Neural cell (in vitro differentiated cells): ENCODE measurements around the gene TSPYL6. TPM values are rescaled to one million over a fixed set of nuclear protein-coding genes. Genes with fewer than 3 reads are reported as not detected.

ENCODE experiments used
- H2AFZ ChIP-seq: fragments of 200-600, 300-800 bp; sonication (generic), shearing (Covaris generic); 2 replicates; pipeline ENCODE4 v1.6.0; 2014; ENCODE audit warnings: low read depth, mild to moderate bottlenecking, antibody characterized with exemption, low read length, moderate library complexity
- H3F3A ChIP-seq: fragments of 200-600 bp; shearing (Covaris generic); 2 replicates; pipeline ENCODE4 v1.6.1; 2016; ENCODE audit warnings: mild to moderate bottlenecking, moderate library complexity, mixed read lengths, antibody characterized with exemption, low read length; ENCODE audit not compliant: insufficient read depth, poor library complexity, severe bottlenecking
- H3K27ac ChIP-seq: fragments of 200-600, 300-800 bp; sonication (generic), shearing (Covaris generic); 2 replicates; pipeline ENCODE4 v1.5.1; 2014; ENCODE audit warnings: mild to moderate bottlenecking, low read length, moderate library complexity
- H3K27me3 ChIP-seq: fragments of 300-800, 200-600 bp; sonication (generic), shearing (Covaris generic); 2 replicates; pipeline ENCODE4 v1.6.0; 2014; ENCODE audit warnings: mild to moderate bottlenecking, low read depth, low read length, moderate library complexity; ENCODE audit not compliant: insufficient read depth
- H3K36me3 ChIP-seq: fragments of 300-800, 200-600 bp; sonication (generic), shearing (Covaris generic); 2 replicates; pipeline ENCODE4 v1.5.1; 2014; ENCODE audit warnings: mild to moderate bottlenecking, antibody characterized with exemption, low read length, moderate library complexity; ENCODE audit not compliant: insufficient read depth
- H3K4me2 ChIP-seq: fragments of 300-800, 200-600 bp; sonication (generic), shearing (Covaris generic); 2 replicates; pipeline ENCODE4 v1.6.0; 2014; ENCODE audit warnings: mild to moderate bottlenecking, low read length
- H3K4me3 ChIP-seq: fragments of 300-800, 200-600 bp; sonication (generic), shearing (Covaris generic); 2 replicates; pipeline ENCODE4 v1.5.1; 2014; ENCODE audit warnings: mild to moderate bottlenecking, low read length, moderate library complexity
- H3K79me2 ChIP-seq: fragments of 200-600 bp; shearing (Covaris generic); replicated peaks from 2 replicates; pipeline ENCODE4 v1.6.0; 2014; ENCODE audit warnings: mild to moderate bottlenecking, low read length, moderate library complexity; ENCODE audit not compliant: insufficient read depth
- H3K9ac ChIP-seq: fragments of 300-800, 200-600 bp; sonication (generic), shearing (Covaris generic); 2 replicates; pipeline ENCODE4 v1.6.1; 2016; ENCODE audit warnings: mild to moderate bottlenecking, low read length, mixed read lengths
- H3K9me2 ChIP-seq: fragments of 200-600 bp; shearing (Covaris generic); 2 replicates; pipeline ENCODE4 v1.6.1; 2016; ENCODE audit warnings: mild to moderate bottlenecking, low read length, mixed read lengths; ENCODE audit not compliant: insufficient read depth
- H3K9me3 ChIP-seq: fragments of 200-600, 300-800 bp; sonication (generic), shearing (Covaris generic); 2 replicates; pipeline ENCODE4 v1.6.1; 2016; ENCODE audit warnings: mild to moderate bottlenecking, mixed run types, low read length, moderate library complexity, mixed read lengths
- H4K20me1 ChIP-seq: fragments of 200-600 bp; shearing (Covaris generic); 2 replicates; pipeline ENCODE4 v1.6.1; 2016; ENCODE audit warnings: mild to moderate bottlenecking, mixed run types; ENCODE audit not compliant: insufficient read depth
- EP300 ChIP-seq: fragments of 450-650 bp; conservative IDR thresholded peaks from 2 replicates; pipeline ENCODE4 v1.6.1; 2014; ENCODE audit warnings: antibody characterized with exemption, mild to moderate bottlenecking, moderate library complexity; ENCODE audit not compliant: poor library complexity, severe bottlenecking
- EZH2 ChIP-seq: fragments of 200-600, 300-800 bp; shearing (Covaris generic), sonication (generic); IDR thresholded peaks from 2 replicates; pipeline ENCODE4 v1.6.1; 2014; ENCODE audit warnings: antibody characterized with exemption, low read length, borderline replicate concordance, mild to moderate bottlenecking; ENCODE audit not compliant: insufficient read depth, poor library complexity, severe bottlenecking
- MXI1 ChIP-seq: fragments of 450-650 bp; conservative IDR thresholded peaks from 2 replicates; pipeline ENCODE4 v1.6.1; 2014; ENCODE audit warnings: antibody characterized with exemption, mild to moderate bottlenecking; ENCODE audit not compliant: poor library complexity, severe bottlenecking
- POLR2AphosphoS5 ChIP-seq: IDR thresholded peaks from 2 replicates; pipeline ENCODE4 v1.6.1; 2012
- RAD21 ChIP-seq: fragments of 450-650 bp; conservative IDR thresholded peaks from 2 replicates; pipeline ENCODE4 v1.6.1; 2014; ENCODE audit warnings: antibody characterized with exemption, mild to moderate bottlenecking, moderate library complexity
- SMC3 ChIP-seq: fragments of 450-650 bp; conservative IDR thresholded peaks from 2 replicates; pipeline ENCODE4 v1.6.1; 2014; ENCODE audit warnings: antibody characterized with exemption, mild to moderate bottlenecking, moderate library complexity; ENCODE audit not compliant: poor library complexity
- TAF1 ChIP-seq: IDR thresholded peaks from 2 replicates; pipeline ENCODE4 v1.6.1; 2012; ENCODE audit warnings: low read depth
- polyA plus RNA-seq: library from polyadenylated mRNA; depleted of rRNA; stranded (reverse); fragments of >200 nt; gene quantifications from 2 replicates; pipeline ENCODE4 v1.2.3, GENCODE V29; 2014
- TF ChIP-seq, protein P1 (sequence below): fragments of 450-650 bp; IDR thresholded peaks from 2 replicates; pipeline ENCODE4 v1.5.1; 2014; ENCODE audit warnings: antibody characterized with exemption, mild to moderate bottlenecking, moderate library complexity; ENCODE audit not compliant: poor library complexity, severe bottlenecking
- TF ChIP-seq, protein P2 (sequence below): IDR thresholded peaks from 2 replicates; pipeline ENCODE4 v1.6.1; 2012; ENCODE audit warnings: borderline replicate concordance

Gene TSPYL6
- polyA plus RNA-seq, 1 donor from 2014 or later, result not detected

DNA sequence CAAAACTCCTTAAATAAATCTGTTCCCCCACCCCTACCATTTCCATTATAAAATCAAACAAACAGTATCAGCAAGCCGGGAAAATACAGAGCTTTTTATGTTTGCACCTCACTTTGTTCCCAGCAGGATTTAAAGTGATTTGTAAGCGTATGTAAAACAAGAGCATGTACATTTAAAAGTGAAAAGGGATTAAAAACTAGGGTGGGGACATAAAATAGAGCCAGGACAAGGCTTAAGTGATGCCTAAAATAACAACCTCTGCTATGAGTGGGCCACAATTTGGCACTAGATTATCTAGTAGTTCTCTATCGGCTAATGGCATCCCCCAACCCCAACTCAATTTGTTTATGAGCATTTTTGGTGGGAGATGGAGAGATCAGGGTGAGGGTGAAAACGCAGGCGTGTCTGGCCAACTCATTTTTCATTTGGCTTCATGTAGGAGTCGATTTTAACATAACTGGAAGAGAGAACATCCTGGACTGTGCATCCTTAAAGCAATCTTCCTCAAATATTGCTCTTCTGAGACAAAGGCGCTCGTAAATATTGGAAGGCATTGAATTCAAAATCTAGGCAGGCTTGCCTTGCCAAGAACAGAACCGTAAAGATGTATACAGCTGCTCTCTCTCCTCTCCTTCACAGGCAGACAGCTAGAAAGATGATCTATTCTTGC lies 34.5 kb upstream of the TSPYL6 start:
- Histone ChIP-seq H2AFZ (no peak overlapping the region), H3K4me3 (no peak overlapping the region), H3K9me2 (no peaks in the 10 kb centered on the region), H3K36me3 (no peaks in the 10 kb centered on the region), H3F3A (no peaks in the 10 kb centered on the region), H3K4me2 (no peak overlapping the region), H3K9me3 (no peaks in the 10 kb centered on the region), H3K79me2 (no peaks in the 10 kb centered on the region), H3K9ac (no peak overlapping the region), H3K27me3 (no peaks in the 10 kb centered on the region), H3K27ac (no peak overlapping the region), H4K20me1 (no peaks in the 10 kb centered on the region)
- no peak for TF ChIP-seq TAF1

DNA sequence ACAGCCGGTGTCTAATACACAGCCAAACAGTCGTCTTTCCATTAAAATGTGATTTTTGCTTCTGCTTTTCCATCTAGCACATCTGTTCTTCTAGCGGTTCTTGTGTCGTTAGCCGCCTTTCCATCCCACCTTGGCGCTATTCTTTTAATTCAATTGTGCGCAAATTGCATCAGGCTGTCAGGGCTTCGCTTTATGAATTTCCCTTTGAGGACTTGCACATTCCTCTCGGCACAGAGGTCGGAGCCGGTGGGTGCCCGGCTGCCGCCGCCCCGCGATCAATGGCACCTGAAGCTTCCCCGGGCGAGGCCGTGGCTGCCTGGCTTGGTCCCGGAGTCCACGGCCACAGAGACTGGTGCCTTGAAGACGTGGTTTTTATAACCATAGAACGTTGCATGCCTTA lies 33.9 kb upstream of the TSPYL6 start:
- no peaks in the 10 kb centered on the region for H3K9me2 ChIP-seq
- no peaks in the 10 kb centered on the region for H3K27me3 ChIP-seq
- TF ChIP-seq RAD21 (no peak), SMC3 (no peak), TAF1 (no peak), EZH2 (no peak), MXI1 (no peak), POLR2AphosphoS5 (no peak), EP300 (no peak)
- TF ChIP-seq, protein P1, sequence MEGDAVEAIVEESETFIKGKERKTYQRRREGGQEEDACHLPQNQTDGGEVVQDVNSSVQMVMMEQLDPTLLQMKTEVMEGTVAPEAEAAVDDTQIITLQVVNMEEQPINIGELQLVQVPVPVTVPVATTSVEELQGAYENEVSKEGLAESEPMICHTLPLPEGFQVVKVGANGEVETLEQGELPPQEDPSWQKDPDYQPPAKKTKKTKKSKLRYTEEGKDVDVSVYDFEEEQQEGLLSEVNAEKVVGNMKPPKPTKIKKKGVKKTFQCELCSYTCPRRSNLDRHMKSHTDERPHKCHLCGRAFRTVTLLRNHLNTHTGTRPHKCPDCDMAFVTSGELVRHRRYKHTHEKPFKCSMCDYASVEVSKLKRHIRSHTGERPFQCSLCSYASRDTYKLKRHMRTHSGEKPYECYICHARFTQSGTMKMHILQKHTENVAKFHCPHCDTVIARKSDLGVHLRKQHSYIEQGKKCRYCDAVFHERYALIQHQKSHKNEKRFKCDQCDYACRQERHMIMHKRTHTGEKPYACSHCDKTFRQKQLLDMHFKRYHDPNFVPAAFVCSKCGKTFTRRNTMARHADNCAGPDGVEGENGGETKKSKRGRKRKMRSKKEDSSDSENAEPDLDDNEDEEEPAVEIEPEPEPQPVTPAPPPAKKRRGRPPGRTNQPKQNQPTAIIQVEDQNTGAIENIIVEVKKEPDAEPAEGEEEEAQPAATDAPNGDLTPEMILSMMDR, result no peak
- TF ChIP-seq, protein P2, sequence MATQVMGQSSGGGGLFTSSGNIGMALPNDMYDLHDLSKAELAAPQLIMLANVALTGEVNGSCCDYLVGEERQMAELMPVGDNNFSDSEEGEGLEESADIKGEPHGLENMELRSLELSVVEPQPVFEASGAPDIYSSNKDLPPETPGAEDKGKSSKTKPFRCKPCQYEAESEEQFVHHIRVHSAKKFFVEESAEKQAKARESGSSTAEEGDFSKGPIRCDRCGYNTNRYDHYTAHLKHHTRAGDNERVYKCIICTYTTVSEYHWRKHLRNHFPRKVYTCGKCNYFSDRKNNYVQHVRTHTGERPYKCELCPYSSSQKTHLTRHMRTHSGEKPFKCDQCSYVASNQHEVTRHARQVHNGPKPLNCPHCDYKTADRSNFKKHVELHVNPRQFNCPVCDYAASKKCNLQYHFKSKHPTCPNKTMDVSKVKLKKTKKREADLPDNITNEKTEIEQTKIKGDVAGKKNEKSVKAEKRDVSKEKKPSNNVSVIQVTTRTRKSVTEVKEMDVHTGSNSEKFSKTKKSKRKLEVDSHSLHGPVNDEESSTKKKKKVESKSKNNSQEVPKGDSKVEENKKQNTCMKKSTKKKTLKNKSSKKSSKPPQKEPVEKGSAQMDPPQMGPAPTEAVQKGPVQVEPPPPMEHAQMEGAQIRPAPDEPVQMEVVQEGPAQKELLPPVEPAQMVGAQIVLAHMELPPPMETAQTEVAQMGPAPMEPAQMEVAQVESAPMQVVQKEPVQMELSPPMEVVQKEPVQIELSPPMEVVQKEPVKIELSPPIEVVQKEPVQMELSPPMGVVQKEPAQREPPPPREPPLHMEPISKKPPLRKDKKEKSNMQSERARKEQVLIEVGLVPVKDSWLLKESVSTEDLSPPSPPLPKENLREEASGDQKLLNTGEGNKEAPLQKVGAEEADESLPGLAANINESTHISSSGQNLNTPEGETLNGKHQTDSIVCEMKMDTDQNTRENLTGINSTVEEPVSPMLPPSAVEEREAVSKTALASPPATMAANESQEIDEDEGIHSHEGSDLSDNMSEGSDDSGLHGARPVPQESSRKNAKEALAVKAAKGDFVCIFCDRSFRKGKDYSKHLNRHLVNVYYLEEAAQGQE, result no peak
- H3K9ac ChIP-seq, result no peak overlapping the region
- H4K20me1 ChIP-seq, result no peaks in the 10 kb centered on the region
- H3K36me3 ChIP-seq, result no peaks in the 10 kb centered on the region
- no peaks in the 10 kb centered on the region for H3F3A ChIP-seq
- no peak overlapping the region for H3K4me3 ChIP-seq
- H3K4me2 ChIP-seq, result no peak overlapping the region
- no peaks in the 10 kb centered on the region for H3K79me2 ChIP-seq
- no peak overlapping the region for H2AFZ ChIP-seq
- no peak overlapping the region for H3K27ac ChIP-seq
- no peaks in the 10 kb centered on the region for H3K9me3 ChIP-seq

DNA sequence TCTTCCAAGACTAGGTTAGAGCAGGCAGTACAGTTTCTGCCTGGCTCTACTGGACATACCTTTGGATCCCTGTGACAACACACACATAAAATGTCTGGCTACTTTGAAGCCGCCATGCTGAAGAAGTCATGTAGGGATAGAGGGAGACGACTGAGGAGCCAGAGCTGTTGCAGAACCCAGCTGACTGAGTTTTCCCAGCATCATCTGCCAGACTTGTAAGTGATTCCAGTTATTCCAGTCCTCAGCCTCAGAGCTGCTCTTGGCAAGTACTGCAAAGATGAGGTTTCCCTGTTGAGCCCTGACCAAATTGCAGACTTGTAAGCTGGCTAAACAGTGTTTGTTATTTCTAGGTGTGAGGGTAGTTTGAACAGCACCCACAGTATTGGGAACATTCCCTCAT lies 31.5 kb upstream of the TSPYL6 start:
- H3K9ac ChIP-seq, result no peak overlapping the region
- H3K27ac ChIP-seq, result no peak overlapping the region
- no peaks in the 10 kb centered on the region for H3K36me3 ChIP-seq
- no peak for TF ChIP-seq POLR2AphosphoS5
- no peak for TF ChIP-seq EZH2
- no peak for TF ChIP-seq MXI1
- no peak for TF ChIP-seq RAD21
- H3K9me2 ChIP-seq, result no peaks in the 10 kb centered on the region
- no peaks in the 10 kb centered on the region for H4K20me1 ChIP-seq
- no peaks in the 10 kb centered on the region for H3K9me3 ChIP-seq
- H3K79me2 ChIP-seq, result no peaks in the 10 kb centered on the region
- H3K4me2 ChIP-seq, result no peak overlapping the region
- H3K27me3 ChIP-seq, result no peaks in the 10 kb centered on the region
- H2AFZ ChIP-seq, result no peak overlapping the region
- no peak overlapping the region for H3K4me3 ChIP-seq
- H3F3A ChIP-seq, result no peaks in the 10 kb centered on the region
